GM12892 (cell line): Measurements from ENCODE around the gene ALKBH8.
"Not testable (repeated sequence)": the region's sequence is repeated elsewhere in the genome, so short reads cannot be mapped to it uniquely, and the experiment has no call there.

ENCODE experiments used
- DNase-seq: peaks from one replicate; pipeline ENCODE4 v3.0.0; 2011; ENCODE audit not compliant: insufficient read length
- FAIRE-seq: peaks from 2 replicates; lab custom pipeline; 2011; peaks lifted over from hg19 to GRCh38; lab: Jason Lieb, UNC
- POLR2A ChIP-seq: IDR thresholded peaks from 2 replicates; pipeline ENCODE4 v1.6.1; 2011; ENCODE audit warnings: low read depth, low read length, control low read depth
- POLR2AphosphoS5 ChIP-seq: IDR thresholded peaks from 2 replicates; pipeline ENCODE4 v1.6.1; 2011; ENCODE audit warnings: low read depth, low read length, control low read depth
- TAF1 ChIP-seq: IDR thresholded peaks from 2 replicates; pipeline ENCODE4 v1.6.1; 2011; ENCODE audit warnings: low read depth, mild to moderate bottlenecking, control low read depth, low read length, borderline replicate concordance

The ALKBH8 gene

DNA sequence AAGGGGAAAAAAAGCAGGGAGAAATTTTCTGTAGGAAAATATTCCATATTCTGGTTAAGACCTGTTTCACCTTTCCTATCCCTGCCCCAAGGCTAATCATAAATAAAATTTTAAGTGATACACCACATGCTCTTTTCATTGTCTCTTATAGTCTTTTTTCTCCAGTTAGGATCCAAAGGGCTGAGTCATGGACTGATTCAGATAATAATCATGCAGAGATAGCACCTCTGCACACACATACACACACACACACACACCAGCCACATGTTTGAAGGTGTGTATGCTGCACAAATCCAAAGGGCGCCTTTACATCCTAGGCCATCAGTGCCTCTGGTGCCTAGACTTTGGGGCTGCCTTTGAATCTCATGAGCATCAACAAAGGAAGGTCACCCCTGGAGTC lies 72.4 kb downstream of the ALKBH8 start:
- DNase-seq = no peak
- FAIRE-seq = no peak
- TF ChIP-seq POLR2AphosphoS5 = no peak
- no peak for TF ChIP-seq TAF1
- TF ChIP-seq POLR2A = no peak

DNA sequence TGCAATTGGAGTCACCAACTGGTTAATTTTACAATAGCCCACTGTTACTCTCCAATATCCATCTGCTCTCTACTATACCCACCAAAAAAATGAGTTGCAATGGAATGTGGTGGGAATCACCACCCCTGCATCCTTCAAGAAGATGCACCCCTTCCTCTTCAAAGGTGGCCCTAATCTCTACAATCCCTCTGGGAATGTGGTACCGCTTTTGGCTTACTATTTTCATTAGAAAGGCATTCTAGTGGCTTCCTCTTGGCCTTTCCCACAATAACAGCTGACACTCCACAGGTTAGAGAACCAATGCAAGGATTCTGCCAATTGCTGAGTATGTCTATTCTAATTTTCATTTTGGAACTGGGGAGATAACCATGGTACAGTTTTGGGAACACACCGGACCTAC lies 74.7 kb downstream of the ALKBH8 start:
- FAIRE-seq = no peak
- TF ChIP-seq POLR2A = no peak
- no peak for TF ChIP-seq POLR2AphosphoS5
- TF ChIP-seq TAF1 = no peak
- no peak for DNase-seq

DNA sequence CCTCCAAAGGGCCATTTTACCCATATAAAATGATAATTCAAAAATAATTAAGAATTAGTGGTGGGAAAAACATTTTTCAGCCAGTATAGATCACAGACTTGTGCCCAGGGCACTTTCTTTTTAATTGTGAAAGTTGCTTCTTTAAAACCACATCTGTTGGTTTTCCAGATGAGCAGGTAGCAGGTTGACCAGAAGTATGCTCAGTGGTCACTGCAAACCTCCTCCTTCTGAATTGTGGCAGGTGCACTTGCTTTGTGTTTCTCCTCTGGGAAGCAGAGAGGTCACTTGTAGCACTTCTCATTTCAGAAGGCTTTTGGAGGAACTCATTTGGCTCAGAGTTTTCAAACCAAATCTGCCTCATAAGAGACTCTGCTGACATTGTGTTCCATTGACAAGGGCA lies 83.3 kb downstream of the ALKBH8 start:
- DNase-seq (no peak), FAIRE-seq (no peak)
- TF ChIP-seq POLR2A (no peak), POLR2AphosphoS5 (no peak), TAF1 (no peak)

DNA sequence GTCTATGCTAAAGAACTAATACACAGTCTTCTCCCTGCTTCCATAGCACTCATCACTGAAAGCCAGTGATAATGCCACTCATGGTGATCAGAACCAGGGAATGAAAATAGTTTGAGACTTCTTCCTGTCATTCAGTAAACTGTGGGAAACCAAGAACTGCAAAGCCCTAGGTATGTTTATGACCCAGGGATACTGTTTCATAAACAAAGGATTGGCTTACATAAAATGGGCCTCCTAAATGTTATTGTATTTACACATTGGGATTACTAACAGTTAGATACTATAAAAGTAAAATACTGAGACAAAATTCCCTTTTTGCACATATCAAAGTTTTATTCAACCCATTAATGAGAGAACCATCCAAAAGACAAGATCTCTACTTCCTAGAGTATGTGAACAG lies 86.6 kb downstream of the ALKBH8 start:
- no peak for TF ChIP-seq TAF1
- no peak for TF ChIP-seq POLR2AphosphoS5
- no peak for TF ChIP-seq POLR2A
- DNase-seq (no peak), FAIRE-seq (peak; percentile 46)

DNA sequence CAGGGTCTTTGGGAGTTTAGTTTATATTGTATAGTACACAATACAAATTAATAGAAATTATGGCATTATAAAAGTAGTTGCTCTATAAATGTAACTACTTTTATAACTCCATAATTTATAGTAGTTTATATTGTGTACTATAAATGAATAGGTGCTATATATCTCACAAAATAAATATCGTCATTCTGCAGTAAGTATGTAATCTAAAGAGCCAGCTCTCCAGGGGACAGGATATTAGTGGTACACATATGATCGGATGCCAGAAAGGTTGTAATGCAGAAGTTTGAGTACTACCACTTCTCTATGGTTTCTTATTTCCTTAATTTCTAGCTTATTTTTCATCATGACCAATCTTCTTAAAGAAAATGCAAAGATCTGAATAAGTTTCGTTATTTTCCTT lies 87.7 kb downstream of the ALKBH8 start:
- TF ChIP-seq POLR2A (no peak), TAF1 (no peak), POLR2AphosphoS5 (no peak)
- FAIRE-seq (no peak), DNase-seq (no peak)

DNA sequence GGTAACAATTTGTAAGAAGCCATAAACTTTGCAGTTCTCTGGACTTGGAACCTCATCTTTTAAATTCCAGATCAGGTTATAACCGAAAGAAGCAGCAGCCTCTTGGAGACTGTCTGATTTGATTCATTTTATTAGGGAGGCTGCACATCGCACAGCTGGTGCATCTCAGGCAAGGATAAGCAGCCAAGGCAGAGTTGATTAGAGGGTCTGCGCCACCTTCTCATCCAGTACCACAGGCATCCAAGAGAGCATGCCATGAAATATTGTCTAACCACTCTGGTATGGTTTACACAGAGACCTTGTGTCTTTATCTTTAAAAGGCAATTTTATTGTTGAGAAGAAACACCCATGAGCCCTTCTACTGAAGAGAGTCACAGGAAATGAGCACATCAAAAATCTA lies 91.7 kb downstream of the ALKBH8 start:
- TF ChIP-seq POLR2A = no peak
- no peak for TF ChIP-seq TAF1
- no peak for TF ChIP-seq POLR2AphosphoS5
- DNase-seq (no peak), FAIRE-seq (no peak)

DNA sequence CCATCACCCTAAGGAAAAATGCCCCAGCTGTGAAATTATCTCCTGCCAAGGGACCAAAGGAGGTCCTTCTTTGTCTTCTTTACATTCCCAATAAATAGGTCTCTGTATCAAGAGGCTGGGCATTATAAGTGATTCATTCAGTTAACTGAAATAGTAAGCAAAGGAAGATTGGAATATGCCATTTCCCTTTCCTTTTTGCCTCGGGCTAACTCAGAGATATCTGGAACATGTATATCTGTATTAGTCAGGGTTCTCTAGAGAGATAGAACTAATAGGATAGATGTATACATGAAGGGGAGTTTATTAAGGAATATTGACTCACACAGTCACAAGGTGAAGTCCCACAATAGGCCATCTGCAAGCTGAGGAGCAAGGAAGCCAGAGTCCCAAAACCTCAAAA lies 92.6 kb downstream of the ALKBH8 start:
- DNase-seq (no peak), FAIRE-seq (no peak)
- no peak for TF ChIP-seq POLR2AphosphoS5
- no peak for TF ChIP-seq TAF1
- no peak for TF ChIP-seq POLR2A

DNA sequence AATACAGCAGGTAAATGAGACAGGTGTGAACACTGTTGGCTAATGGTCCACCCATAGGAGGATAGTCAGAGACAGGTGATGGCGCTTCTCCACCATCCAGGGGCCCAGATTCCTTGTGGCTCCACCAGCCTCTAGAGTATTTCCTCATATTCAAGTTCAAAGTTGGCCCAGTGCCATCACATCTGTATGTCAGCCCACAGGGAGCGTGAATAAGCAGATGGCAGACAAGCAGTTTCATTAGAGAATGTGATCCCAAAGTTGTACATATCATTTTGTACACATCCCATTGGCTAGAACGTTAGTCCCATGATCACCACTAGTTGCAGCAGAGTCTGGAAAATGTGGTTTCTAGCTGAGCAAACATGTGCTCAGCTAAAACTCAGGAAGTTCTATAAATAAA lies 96.9 kb downstream of the ALKBH8 start:
- FAIRE-seq = no peak
- TF ChIP-seq POLR2AphosphoS5 = no peak
- TF ChIP-seq TAF1 = no peak
- no peak for TF ChIP-seq POLR2A
- no peak for DNase-seq

DNA sequence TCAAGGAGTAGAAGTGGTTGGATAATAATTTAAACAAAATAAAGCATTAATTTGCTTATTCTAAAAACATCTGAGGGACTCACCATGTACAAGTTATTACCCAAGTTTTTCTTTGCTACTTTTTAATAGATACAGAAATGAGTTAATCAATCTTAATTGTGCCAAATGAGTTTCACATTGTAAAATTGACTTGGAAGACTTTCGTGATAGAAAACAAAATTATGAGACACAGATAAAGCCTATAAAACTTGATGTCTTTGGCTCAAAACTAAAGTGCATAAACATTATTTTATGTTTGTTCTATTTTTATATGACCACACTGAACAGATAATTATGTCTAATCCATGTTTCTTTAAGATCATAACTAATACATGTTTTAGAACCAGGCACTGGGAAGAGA lies 97.8 kb downstream of the ALKBH8 start:
- DNase-seq (no peak), FAIRE-seq (no peak)
- TF ChIP-seq POLR2A = no peak
- TF ChIP-seq POLR2AphosphoS5 = no peak

DNA sequence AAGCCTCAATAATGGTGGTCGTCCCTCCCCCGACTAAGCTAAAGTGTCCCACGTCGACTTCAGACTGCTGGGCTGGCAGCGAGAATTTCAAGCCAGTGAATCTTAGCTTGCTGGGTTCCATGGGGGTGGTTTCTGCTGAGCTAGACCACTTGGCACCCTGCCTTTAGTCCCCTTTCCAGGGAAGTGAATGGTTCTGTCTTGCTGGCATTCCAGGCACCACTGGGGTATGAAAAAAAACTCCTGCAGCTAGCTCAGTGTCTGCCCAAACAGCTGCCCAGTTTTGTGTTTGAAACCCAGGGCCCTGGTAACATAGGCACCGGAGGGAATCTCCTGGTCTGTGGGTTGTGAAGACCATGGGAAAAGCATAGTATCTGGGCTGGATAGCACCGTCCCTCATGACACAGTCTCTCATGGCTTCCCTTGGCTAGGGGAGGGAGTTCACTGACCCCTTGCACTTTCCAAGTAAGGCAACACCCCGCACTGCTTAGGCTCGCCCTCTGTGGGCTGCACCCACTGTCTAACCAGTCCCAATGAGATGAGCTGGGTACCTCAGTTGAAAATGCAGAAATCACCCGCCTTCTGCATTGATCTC lies 99.2 kb downstream of the ALKBH8 start:
- FAIRE-seq, DNase-seq: not testable (repeated sequence)

DNA sequence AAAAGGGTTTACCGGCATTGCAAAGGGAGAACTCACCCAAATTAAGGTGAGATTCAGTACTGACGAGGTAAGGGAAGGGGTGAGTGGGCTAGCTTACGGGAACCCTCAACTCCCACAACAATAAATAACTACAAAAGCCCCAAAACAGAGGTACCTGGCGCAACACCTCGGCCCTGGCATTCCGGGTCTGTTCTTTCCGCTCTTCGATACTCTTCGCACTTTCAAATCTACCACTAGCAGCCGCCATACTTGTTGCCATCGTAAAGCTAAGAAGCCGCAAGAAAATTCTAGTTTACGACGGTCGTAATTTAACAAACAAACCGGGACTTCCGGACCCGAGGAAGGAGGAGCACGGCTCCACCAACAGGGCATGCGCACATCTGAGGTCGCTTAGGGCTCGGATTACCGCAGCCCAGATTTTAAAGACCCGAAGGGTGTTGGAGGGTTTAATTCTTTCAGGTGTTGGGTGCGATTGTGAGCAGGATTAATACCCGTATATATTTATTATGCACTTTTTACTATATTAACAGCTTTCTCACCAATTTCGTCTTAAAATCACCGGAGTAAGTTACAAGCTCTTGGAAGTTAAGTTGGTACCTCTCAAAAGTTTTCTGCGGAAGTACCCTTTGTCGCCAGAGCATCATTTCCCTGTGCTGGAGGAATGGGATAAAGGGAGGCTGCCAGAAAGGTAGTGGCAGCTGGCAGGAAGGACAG lies 107.8 kb downstream of the ALKBH8 start, which contains the start of gene CWF19L2:
Gene CWF19L2 (minus strand): TSS at position 268 of the 714 bp plus-strand sequence. CDS start 9 bp downstream, at position 259.
- peak; percentile 53 for DNase-seq
- peak; percentile 98 for TF ChIP-seq TAF1
- peak; percentile 79 for TF ChIP-seq POLR2A
- peak; percentile 75 for TF ChIP-seq POLR2AphosphoS5
- FAIRE-seq = peak; percentile 98

DNA sequence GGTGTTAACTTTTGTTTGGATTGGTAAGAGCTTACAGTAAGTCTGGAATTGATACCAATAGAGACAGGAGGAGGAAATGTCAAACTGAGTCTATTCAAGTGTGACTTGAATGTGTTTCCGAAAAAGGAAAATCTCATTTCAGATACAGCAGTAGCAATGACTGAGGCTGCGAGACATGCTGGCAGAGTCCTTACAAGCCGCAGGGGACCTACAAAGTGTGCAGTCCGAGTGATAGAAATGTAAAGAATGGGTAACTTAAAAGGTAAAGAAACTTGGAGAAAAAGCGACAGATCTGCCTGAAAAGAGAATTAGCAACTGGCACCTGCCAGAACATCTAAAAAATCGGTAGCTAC lies 108.4 kb downstream of the ALKBH8 start:
- DNase-seq (no peak), FAIRE-seq (no peak)
- TF ChIP-seq POLR2A (no peak), TAF1 (no peak), POLR2AphosphoS5 (no peak)
